Fibroblast of upper back skin (primary cell): ENCODE results near the gene OR52M1.
A peak's percentile ranks its signal among the peaks of the same experiment; 100 is the strongest.
"Not testable (repeated sequence)": the region's sequence is repeated elsewhere in the genome, so short reads cannot be mapped to it uniquely, and the experiment has no call there.

Source experiments
- DNase-seq: peaks from one replicate; pipeline ENCODE4 v3.0.0-alpha.2; 2013

Gene OR52M1

DNA sequence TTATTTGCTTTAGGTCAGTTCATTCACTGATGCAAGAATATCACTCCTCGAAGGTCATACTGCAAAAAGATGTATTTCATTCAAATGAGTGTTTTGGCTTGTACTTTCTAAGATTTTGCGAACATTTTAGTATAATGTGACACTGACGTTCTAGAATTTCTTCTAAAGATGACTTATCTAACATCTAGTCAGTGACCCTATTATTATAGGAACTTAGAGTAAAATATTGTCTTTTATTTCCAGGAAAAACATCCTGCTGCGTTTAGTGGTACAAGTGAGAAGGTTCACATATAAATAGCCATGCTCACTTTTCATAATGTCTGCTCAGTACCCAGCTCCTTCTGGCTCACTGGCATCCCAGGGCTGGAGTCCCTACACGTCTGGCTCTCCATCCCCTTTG, at the start of gene OR52M1:
TSS of gene OR52M1 (plus strand) at position 301 of the 400 bp plus-strand sequence. CDS start at position 301, 0 bp downstream.
- DNase-seq = no peak

GRCh38 chr11:4495487-4495886, 49.5 kb upstream of the OR52M1 start:
- no peak for DNase-seq

DNA sequence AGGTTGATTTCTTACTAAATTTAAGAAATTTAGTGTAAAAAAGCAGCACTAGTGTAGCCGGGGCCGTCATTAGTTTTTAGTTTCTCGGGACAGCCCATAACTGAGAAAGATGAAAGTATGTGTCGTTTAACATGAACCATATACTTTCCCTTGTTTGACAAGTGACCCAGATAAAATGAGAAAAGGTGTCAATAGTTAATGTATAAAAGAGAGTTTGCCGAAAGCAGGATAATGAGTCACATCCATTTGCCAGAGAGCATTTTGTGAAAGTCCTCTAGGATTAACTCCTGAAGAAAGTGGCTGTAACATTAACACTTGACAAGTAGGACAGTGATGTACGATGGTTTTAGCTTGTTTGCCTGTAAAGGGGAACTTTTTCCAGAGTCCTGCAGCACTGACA, 49.0 kb upstream of the OR52M1 start:
- no peak for DNase-seq

DNA sequence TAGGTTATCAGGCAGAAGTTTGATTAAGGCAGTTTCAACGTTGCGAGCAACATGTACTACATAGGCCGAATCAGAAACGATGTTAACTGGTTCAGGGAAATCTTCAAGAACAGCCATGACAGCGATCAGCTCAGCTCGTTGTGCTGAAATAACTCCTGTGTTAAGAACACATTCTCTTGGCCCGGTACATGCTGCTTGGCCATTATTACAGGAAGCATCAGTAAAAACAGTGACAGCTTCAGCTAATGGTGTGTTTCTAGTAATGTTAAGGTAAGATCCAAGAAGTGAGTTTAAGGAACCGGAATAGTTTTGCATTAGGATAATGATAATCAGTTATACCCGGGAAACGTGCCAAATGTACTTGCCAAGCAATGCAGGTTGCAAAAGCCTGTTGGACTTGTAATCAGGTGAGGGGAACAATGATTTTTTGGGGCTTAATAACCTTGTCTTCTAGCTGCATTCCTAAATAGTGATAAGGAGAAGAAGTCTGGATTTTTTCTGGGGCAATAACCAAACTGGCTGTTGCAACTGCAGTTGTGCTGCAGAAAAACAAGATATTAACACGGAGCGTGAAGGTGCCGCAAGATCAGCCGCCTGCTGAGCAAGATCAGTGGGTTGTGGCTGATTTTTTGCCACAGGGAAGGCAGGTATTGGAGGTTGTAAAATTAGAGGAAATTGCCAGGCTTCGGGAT, 48.3 kb upstream of the OR52M1 start:
- no peak for DNase-seq

- DNase-seq = no peak
Observed at GRCh38 chr11:4508886-4509285, 36.1 kb upstream of the OR52M1 start.

GRCh38 chr11:4511282-4512245, 33.4 kb upstream of the OR52M1 start:
- DNase-seq = no peak

DNA sequence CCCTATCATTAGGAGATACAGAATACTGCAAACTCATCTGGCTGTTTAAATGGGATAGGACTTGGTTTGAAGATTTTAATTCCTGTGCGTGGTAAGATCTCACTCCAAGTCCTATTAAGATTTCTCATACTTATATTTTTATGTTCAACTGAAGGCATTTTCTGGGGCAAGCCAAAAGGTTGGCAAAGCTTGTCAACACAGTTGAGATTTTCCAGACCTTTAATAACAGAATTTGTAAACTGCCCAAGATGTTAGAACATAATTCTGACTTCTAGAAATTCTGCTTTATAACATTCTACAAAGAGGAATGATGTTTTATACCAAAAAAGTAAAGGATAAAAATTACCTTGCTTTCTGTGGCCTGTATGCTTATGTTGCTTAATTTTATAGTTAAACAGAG, 30.8 kb upstream of the OR52M1 start:
- no peak for DNase-seq

DNA sequence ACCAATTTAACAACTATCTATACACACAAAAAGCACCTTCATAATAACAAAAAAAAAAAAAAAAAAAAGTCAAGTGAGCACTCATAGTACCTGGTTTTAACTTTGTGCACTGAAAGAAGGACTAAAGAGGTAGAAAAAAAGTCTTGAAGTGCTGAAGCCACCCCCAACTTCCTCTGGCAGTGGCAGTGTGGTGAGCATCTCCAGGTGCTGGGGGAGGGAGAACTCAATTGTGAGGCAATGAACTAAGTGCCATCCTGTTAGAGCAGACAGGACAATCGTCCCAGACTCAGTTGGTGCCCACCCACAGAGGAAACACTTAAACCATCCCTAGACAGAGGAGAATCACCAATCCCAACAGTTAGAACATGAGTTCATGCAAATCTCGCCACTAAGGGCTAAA, 22.7 kb upstream of the OR52M1 start:
- no peak for DNase-seq

DNA sequence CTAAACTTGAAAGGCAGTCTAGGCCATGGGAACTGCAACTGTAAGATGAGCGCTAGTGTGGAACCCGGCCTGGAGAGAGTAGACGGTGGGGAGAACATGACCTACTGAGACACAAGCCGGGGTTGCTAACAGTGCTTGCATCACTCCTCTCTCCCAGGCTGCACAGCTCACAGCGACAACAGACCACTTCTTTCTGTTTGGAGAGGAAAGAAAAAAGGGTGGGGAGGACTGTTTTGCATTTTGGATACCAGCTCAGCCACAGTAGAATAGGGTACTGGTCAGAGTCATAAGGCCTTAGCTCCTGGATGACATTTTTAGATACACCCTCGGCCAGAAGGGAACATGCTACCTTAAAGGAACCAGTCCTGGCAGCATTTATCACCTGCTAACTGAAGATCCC, 22.2 kb upstream of the OR52M1 start:
- no peak for DNase-seq

GRCh38 chr11:4523666-4524065, 21.3 kb upstream of the OR52M1 start:
- no peak for DNase-seq

DNA sequence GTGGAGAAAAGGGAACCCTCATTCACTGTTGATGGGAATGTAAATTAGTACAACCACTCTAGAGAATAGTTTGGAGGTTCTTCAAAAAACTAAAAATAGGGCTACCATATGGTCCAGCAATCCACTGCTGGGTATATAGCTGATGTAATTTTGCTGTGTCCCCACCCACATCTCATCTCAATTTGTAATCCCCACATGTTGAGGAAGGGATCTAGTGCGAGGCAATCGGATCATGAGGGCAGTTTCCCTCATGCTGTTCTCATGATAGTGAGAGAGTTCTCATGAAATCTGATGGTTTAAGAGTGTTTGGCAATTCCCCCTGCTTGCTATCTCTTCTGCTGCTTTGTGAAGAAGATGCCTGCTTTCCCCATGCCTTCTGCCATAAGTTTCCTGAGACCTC, 17.1 kb upstream of the OR52M1 start:
- DNase-seq = no peak

- DNase-seq = not testable (repeated sequence)
Observed at GRCh38 chr11:4531686-4532085, 13.3 kb upstream of the OR52M1 start.

- DNase-seq = peak; percentile 22
Observed at GRCh38 chr11:4539603-4540219, 5.3 kb upstream of the OR52M1 start.

DNA sequence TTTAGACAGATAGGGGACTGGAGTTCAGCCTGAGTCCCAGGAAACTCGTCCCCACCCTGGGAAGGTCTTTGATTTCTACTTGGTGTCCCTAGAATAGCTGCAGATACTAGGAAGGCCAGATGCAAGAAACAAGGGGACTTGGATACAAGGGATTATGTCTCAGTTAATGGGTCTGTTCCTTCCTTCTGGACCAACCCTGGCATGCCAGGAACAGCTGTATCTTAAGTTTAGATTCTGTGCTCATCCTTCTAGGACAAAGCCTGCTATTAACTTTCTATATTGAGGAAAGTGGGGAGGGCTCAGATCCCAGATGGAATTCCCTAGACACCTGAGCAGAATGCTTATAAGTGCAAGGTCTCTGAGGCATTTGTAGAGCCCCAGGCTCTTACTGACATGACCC, 3.9 kb upstream of the OR52M1 start:
- no peak for DNase-seq

GRCh38 chr11:4543561-4543960, 1.4 kb upstream of the OR52M1 start:
- no peak for DNase-seq

GRCh38 chr11:4546878-4547277, 1.9 kb downstream of the OR52M1 start:
- no peak for DNase-seq

DNA sequence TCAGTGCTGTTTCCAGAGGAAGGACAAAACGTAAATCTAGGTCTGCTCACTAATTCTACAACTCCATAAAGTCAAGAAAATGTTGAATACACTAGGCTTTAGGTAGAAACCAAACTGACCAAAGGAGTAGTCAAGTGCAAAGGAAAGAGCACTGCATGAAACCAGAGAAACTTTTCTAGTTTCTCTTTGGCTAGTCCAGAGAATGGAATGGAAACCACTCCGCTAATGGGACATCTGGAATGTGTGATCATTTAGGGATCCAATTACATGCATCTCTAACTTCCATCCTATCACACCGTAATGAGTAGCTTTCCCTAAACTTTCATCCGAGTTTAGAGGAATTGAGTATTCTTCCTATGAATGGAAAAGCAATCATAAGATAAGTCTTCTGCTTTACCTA, 2.4 kb downstream of the OR52M1 start:
- DNase-seq = no peak

GRCh38 chr11:4551346-4551979, 6.5 kb downstream of the OR52M1 start:
- DNase-seq = no peak

- DNase-seq = no peak
Observed at GRCh38 chr11:4559527-4560440, 14.8 kb downstream of the OR52M1 start.

- DNase-seq = no peak
Observed at GRCh38 chr11:4560467-4560866, 15.5 kb downstream of the OR52M1 start.

GRCh38 chr11:4565371-4565770, 20.4 kb downstream of the OR52M1 start:
- DNase-seq = no peak

DNA sequence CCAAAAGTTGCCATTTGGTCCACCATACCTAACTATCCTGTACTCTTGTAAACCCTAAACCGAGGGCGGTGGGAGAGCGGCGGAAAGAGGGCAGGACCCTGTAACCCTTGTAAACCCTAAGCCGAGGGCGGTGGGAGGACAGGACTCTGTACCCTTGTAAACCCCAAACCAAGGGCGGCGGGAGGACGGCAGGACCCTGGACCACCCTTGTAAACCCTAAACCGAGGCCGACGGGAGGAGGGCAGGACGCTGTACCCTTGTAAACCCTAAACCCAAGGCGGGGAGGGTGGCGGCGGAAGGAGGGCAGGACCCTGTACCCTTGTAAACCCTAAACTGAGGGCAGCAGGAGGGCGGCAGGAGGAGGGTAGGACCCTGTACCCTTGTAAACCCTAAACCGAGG, 24.1 kb downstream of the OR52M1 start:
- DNase-seq = no peak
